Measurements from ENCODE around the gene ST3GAL3. TPM values are rescaled to one million over a fixed set of nuclear protein-coding genes. Genes with fewer than 3 reads are reported as not detected.

ST3GAL3 gene
- polyA plus RNA-seq, 1 of the 3 experiments (the other 2 are of a cell fraction) = 20.6 TPM

DNA sequence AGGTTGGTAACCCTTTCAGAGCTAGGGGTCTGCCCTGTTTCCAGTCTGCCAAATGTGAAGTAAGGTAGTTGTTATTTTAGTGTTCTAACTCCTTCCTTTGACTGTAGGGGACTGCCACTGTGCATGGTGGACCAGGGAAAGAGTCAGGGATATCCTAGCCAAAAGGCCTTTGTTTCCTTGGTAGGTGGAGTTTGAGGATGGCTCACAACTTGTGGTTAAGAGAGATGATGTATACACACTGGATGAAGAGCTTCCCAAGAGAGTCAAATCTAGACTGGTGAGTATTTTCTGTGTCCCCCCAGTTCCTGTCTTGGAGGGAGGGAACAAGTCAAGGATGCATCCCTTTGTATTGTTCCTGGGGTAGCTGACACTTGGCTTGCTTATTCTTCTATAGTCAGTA is 3.5 kb upstream of the ST3GAL3 start:
- ChIA-PET POLR2A (no interaction called here), CTCF (interaction anchor here (1.6 to 1.7 kb wide), 2 partner anchors 28 to 59 kb away, joined by 4 to 5 read pairs; no protein-coding TSS in a partner anchor)
- Histone ChIP-seq H4K20me1 (ENCODE audit: insufficient read depth) (no peaks in the 10 kb centered on the region), H3K9me3 (no peaks in the 10 kb centered on the region), H3K36me3 (replicated peaks in 1 of 2; ENCODE audit: control insufficient read depth in 1 of 2, insufficient read depth in 2 of 2, low read length in 1 of 2) (peaks cover 38 to 41% of the 10 kb centered on the region in 2 experiments), H3K27me3 (ENCODE audit: insufficient read depth) (no peaks in the 10 kb centered on the region), H3K4me3 (ENCODE audit: low read depth in 2 of 2, low read length in 1 of 2) (no peak overlapping the region), H2AFZ (ENCODE audit: low read depth) (no peak overlapping the region), H3K27ac (ENCODE audit: low read depth in 2 of 2, low read length in 1 of 2) (no peak overlapping the region), H3K9ac (no peak overlapping the region), H3K79me2 (ENCODE audit: insufficient read depth) (peaks cover 18% of the 10 kb centered on the region), H3K4me1 (ENCODE audit: control insufficient read depth in 1 of 2, insufficient read depth in 2 of 2, low read depth in 1 of 2, low read length in 1 of 2) (peaks cover 8 to 13% of the 10 kb centered on the region in 2 experiments; a peak in 2 of 4 replicates), H3K4me2 (no peak overlapping the region), H3K9me2 (no peaks in the 10 kb centered on the region), H3F3A (replicated peaks; ENCODE audit: insufficient read depth) (peaks cover 12% of the 10 kb centered on the region)
- no peak for DNase-seq
- TF ChIP-seq, protein P1, sequence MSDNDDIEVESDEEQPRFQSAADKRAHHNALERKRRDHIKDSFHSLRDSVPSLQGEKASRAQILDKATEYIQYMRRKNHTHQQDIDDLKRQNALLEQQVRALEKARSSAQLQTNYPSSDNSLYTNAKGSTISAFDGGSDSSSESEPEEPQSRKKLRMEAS (IDR thresholded peaks at IDR 0.05; ENCODE audit: low read depth) = no peak
- TF ChIP-seq YY1 (IDR thresholded peaks at IDR 0.05; ENCODE audit: low read depth) = no peak
- no peak for TF ChIP-seq FOXJ3 (CRISPR knock-in tag; IDR thresholded peaks at IDR 0.05)
- no peak for TF ChIP-seq CHD2 (IDR thresholded peaks at IDR 0.05; ENCODE audit: low read length, partially characterized antibody)
- no peak for TF ChIP-seq NRF1 (IDR thresholded peaks at IDR 0.05; ENCODE audit: low read depth, low read length)
- no peak for TF ChIP-seq SMC3 (IDR thresholded peaks at IDR 0.05; ENCODE audit: low read depth, low read length)
- TF ChIP-seq ELF1 (IDR thresholded peaks at IDR 0.05) = no peak
- TF ChIP-seq NFIC (IDR thresholded peaks at IDR 0.05; ENCODE audit: borderline replicate concordance) = no peak
- TF ChIP-seq RCOR1 (IDR thresholded peaks at IDR 0.05; ENCODE audit: low read length) = no peak
- TF ChIP-seq FOXM1 (IDR thresholded peaks at IDR 0.05; ENCODE audit: low read depth) = no peak
- TF ChIP-seq MEF2A (IDR thresholded peaks at IDR 0.05; ENCODE audit: borderline replicate concordance, low read depth) = no peak
- TF ChIP-seq, protein P2, sequence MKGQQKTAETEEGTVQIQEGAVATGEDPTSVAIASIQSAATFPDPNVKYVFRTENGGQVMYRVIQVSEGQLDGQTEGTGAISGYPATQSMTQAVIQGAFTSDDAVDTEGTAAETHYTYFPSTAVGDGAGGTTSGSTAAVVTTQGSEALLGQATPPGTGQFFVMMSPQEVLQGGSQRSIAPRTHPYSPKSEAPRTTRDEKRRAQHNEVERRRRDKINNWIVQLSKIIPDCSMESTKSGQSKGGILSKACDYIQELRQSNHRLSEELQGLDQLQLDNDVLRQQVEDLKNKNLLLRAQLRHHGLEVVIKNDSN (IDR thresholded peaks at IDR 0.05; ENCODE audit: borderline replicate concordance, low read depth) = no peak
- TF ChIP-seq RFX5 (IDR thresholded peaks at IDR 0.05; ENCODE audit: low read length) = no peak
- no peak for TF ChIP-seq EZH2phosphoT487 (IDR thresholded peaks at IDR 0.05; ENCODE audit: borderline replicate concordance, low read depth)
- TF ChIP-seq SIN3A (IDR thresholded peaks at IDR 0.05; ENCODE audit: borderline replicate concordance, low read depth, low read length) = no peak
- TF ChIP-seq TEAD4 (IDR thresholded peaks at IDR 0.05; ENCODE audit: borderline replicate concordance, insufficient read depth) = no peak
- TF ChIP-seq JUND (IDR thresholded peaks at IDR 0.05) = no peak
- TF ChIP-seq GATA2 (CRISPR knock-in tag; IDR thresholded peaks at IDR 0.05) = no peak
- TF ChIP-seq, protein P3, sequence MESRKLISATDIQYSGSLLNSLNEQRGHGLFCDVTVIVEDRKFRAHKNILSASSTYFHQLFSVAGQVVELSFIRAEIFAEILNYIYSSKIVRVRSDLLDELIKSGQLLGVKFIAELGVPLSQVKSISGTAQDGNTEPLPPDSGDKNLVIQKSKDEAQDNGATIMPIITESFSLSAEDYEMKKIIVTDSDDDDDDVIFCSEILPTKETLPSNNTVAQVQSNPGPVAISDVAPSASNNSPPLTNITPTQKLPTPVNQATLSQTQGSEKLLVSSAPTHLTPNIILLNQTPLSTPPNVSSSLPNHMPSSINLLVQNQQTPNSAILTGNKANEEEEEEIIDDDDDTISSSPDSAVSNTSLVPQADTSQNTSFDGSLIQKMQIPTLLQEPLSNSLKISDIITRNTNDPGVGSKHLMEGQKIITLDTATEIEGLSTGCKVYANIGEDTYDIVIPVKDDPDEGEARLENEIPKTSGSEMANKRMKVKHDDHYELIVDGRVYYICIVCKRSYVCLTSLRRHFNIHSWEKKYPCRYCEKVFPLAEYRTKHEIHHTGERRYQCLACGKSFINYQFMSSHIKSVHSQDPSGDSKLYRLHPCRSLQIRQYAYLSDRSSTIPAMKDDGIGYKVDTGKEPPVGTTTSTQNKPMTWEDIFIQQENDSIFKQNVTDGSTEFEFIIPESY (IDR thresholded peaks at IDR 0.05; ENCODE audit: borderline replicate concordance, low read depth) = no peak

All from SK-N-SH (cell line).